Fibroblast of mammary gland (primary cell): ENCODE data around the gene PDCD1LG2.

Experiments used
- DNase-seq: peaks from one replicate; pipeline ENCODE4 v3.0.0-alpha.2; 2010; ENCODE audit warnings: low read depth
- H3K4me3 ChIP-seq: 2 replicates; pipeline ENCODE4 v1.5.1; 2011; ENCODE audit warnings: low read depth, mild to moderate bottlenecking, low read length, moderate library complexity; ENCODE audit not compliant: control insufficient read depth
- CTCF ChIP-seq: conservative IDR thresholded peaks from 2 replicates; pipeline ENCODE4 v1.5.1; 2011; ENCODE audit warnings: low read depth, low read length, inconsistent platforms; ENCODE audit not compliant: control insufficient read depth, insufficient read depth

Gene PDCD1LG2

DNA sequence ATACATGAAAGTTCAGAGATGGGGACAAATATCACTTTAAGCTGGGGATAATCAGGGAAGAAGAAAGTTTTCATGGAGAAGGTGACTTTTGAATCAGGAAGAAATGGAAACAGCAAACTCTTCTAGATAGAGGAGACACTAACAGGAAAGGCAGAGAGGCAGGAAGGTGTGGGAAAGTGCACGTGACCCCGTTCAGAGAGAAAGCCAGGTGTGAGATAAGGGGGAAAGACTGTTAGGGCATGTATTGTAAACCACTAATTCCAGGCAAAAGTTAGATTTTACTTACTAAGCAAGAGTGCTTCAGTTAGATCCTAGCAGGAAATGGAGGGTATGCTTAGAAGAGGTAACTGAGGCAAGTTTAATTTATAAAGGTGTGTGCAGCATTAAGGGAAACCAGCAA is 58.5 kb downstream of the PDCD1LG2 start:
- no peak for TF ChIP-seq CTCF
- no peak overlapping the region for H3K4me3 ChIP-seq
- no peak for DNase-seq

GRCh38 chr9:5569409-5569808 is 59.1 kb downstream of the PDCD1LG2 start:
- no peak for DNase-seq
- TF ChIP-seq CTCF: no peak
- H3K4me3 ChIP-seq: no peak overlapping the region

GRCh38 chr9:5569891-5570290 is 59.6 kb downstream of the PDCD1LG2 start:
- no peak overlapping the region for H3K4me3 ChIP-seq
- DNase-seq: no peak
- TF ChIP-seq CTCF: no peak

GRCh38 chr9:5571629-5572232 is 61.4 kb downstream of the PDCD1LG2 start:
- no peak overlapping the region for H3K4me3 ChIP-seq
- TF ChIP-seq CTCF: no peak
- DNase-seq: no peak

- DNase-seq: no peak
- no peak overlapping the region for H3K4me3 ChIP-seq
- TF ChIP-seq CTCF: no peak
These were observed 63.8 kb downstream of the PDCD1LG2 start for GRCh38 chr9:5574097-5574496.

DNA sequence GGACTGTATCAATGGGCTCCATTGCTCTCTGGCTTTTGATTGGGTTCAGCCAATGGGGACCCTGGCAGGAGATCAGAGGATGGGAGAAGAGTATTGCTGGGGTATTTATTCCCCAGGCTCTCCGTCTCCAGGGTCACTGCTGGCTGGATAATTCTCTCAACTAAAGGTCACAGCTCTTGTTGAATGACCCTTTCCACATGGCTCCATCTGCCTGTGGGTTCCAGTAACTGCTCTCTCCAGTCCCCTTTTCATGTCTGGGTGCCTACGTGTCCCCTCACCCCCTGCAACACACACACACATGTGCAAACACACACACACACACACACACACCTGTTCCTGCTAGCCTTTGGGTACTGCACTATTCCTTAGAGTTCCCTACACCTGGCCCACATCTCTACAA is 64.7 kb downstream of the PDCD1LG2 start:
- no peak overlapping the region for H3K4me3 ChIP-seq
- no peak for DNase-seq
- TF ChIP-seq CTCF: no peak

- H3K4me3 ChIP-seq: no peak overlapping the region
- no peak for TF ChIP-seq CTCF
- no peak for DNase-seq
These were observed 66.9 kb downstream of the PDCD1LG2 start for GRCh38 chr9:5577225-5577624.
